Measurements from ENCODE around the gene RPLP2. TPM values are rescaled to one million over a fixed set of nuclear protein-coding genes. Genes with fewer than 3 reads are reported as not detected.

RPLP2 gene
- total RNA-seq, 1 experiment from 2014 or later = 774 TPM

- H3K9me2 ChIP-seq (replicated peaks; ENCODE audit: insufficient read depth, low read length) = no peaks in the 10 kb centered on the region
- H3K4me2 ChIP-seq (ENCODE audit: low read depth, low read length, poor library complexity, severe bottlenecking) = no peak overlapping the region
- no peaks in the 10 kb centered on the region for H3K9me3 ChIP-seq (ENCODE audit: low read length)
- 0 out of 2 replicates have a peak, but pooled peaks cover 3% of the 10 kb centered on the region for H3K36me3 ChIP-seq (ENCODE audit: insufficient read depth, low read length)
- H3K27me3 ChIP-seq (ENCODE audit: low read length) = no peaks in the 10 kb centered on the region
- H4K20me1 ChIP-seq (ENCODE audit: insufficient read depth, low read depth, low read length) = peaks cover 27% of the 10 kb centered on the region; the same call in 1 of the 2 replicates
- H3K9ac ChIP-seq (ENCODE audit: low read length) = no peak overlapping the region
- H3K27ac ChIP-seq (ENCODE audit: low read length) = no peak overlapping the region
- peaks cover 18% of the 10 kb centered on the region for H3K79me2 ChIP-seq (ENCODE audit: low read length)
- no peak overlapping the region for H2AFZ ChIP-seq (ENCODE audit: low read length)
- H3K4me3 ChIP-seq (ENCODE audit: low read length) = no peak overlapping the region
- H3K4me1 ChIP-seq (ENCODE audit: low read length) = peaks cover 24% of the 10 kb centered on the region
- DNase-seq = no peak
Observed at GRCh38 chr11:836700-837099, 26.9 kb downstream of the RPLP2 start.

GRCh38 chr11:837189-837989 is 27.6 kb downstream of the RPLP2 start:
- Histone ChIP-seq H3K79me2 (ENCODE audit: low read length) (peaks cover 24% of the 10 kb centered on the region), H3K4me1 (ENCODE audit: low read length) (peaks cover 21% of the 10 kb centered on the region), H4K20me1 (ENCODE audit: insufficient read depth, low read depth, low read length) (peaks cover 31% of the 10 kb centered on the region; the same call in 1 of the 2 replicates)

GRCh38 chr11:837990-838307 is 28.2 kb downstream of the RPLP2 start:
- H3K36me3 ChIP-seq (ENCODE audit: insufficient read depth, low read length) = 0 out of 2 replicates have a peak, but pooled peaks cover 3% of the 10 kb centered on the region
- no peak for DNase-seq
- H3K27me3 ChIP-seq (ENCODE audit: low read length) = no peaks in the 10 kb centered on the region
- H3K79me2 ChIP-seq (ENCODE audit: low read length) = peaks cover 24% of the 10 kb centered on the region
- no peak overlapping the region for H3K27ac ChIP-seq (ENCODE audit: low read length)
- H2AFZ ChIP-seq (ENCODE audit: low read length) = no peak overlapping the region
- H3K9ac ChIP-seq (ENCODE audit: low read length) = no peak overlapping the region
- no peaks in the 10 kb centered on the region for H3K9me3 ChIP-seq (ENCODE audit: low read length)
- peaks cover 31% of the 10 kb centered on the region; the same call in 1 of the 2 replicates for H4K20me1 ChIP-seq (ENCODE audit: insufficient read depth, low read depth, low read length)
- no peak overlapping the region for H3K4me2 ChIP-seq (ENCODE audit: low read depth, low read length, poor library complexity, severe bottlenecking)
- peaks cover 19% of the 10 kb centered on the region for H3K4me1 ChIP-seq (ENCODE audit: low read length)
- H3K9me2 ChIP-seq (replicated peaks; ENCODE audit: insufficient read depth, low read length) = no peaks in the 10 kb centered on the region
- no peak overlapping the region for H3K4me3 ChIP-seq (ENCODE audit: low read length)

More at GRCh38 chr11:837189-837989, 27.6 kb downstream of the RPLP2 start:
- Histone ChIP-seq H3K4me3 (ENCODE audit: low read length) (no peak overlapping the region), H3K27ac (ENCODE audit: low read length) (no peak overlapping the region), H3K9me2 (replicated peaks; ENCODE audit: insufficient read depth, low read length) (no peaks in the 10 kb centered on the region), H3K4me2 (ENCODE audit: low read depth, low read length, poor library complexity, severe bottlenecking) (no peak overlapping the region), H2AFZ (ENCODE audit: low read length) (no peak overlapping the region), H3K36me3 (ENCODE audit: insufficient read depth, low read length) (0 out of 2 replicates have a peak, but pooled peaks cover 3% of the 10 kb centered on the region), H3K9me3 (ENCODE audit: low read length) (no peaks in the 10 kb centered on the region), H3K9ac (ENCODE audit: low read length) (no peak overlapping the region), H3K27me3 (ENCODE audit: low read length) (no peaks in the 10 kb centered on the region)
- no peak for DNase-seq

- H3K27me3 ChIP-seq (ENCODE audit: low read length) = no peaks in the 10 kb centered on the region
- H4K20me1 ChIP-seq (ENCODE audit: insufficient read depth, low read depth, low read length) = peaks cover 28% of the 10 kb centered on the region; the same call in 1 of the 2 replicates
- no peak for DNase-seq
- no peak overlapping the region for H2AFZ ChIP-seq (ENCODE audit: low read length)
- H3K4me2 ChIP-seq (ENCODE audit: low read depth, low read length, poor library complexity, severe bottlenecking) = no peak overlapping the region
- H3K4me1 ChIP-seq (ENCODE audit: low read length) = peaks cover 19% of the 10 kb centered on the region
- H3K79me2 ChIP-seq (ENCODE audit: low read length) = peaks cover 24% of the 10 kb centered on the region
- H3K36me3 ChIP-seq (ENCODE audit: insufficient read depth, low read length) = 0 out of 2 replicates have a peak, but pooled peaks cover 3% of the 10 kb centered on the region
- H3K27ac ChIP-seq (ENCODE audit: low read length) = no peak overlapping the region
- H3K9me2 ChIP-seq (replicated peaks; ENCODE audit: insufficient read depth, low read length) = no peaks in the 10 kb centered on the region
- no peak overlapping the region for H3K9ac ChIP-seq (ENCODE audit: low read length)
- no peaks in the 10 kb centered on the region for H3K9me3 ChIP-seq (ENCODE audit: low read length)
- no peak overlapping the region for H3K4me3 ChIP-seq (ENCODE audit: low read length)
Observed at GRCh38 chr11:838441-839279, 28.9 kb downstream of the RPLP2 start.

- no peaks in the 10 kb centered on the region for H3K9me3 ChIP-seq (ENCODE audit: low read length)
- H3K4me2 ChIP-seq (ENCODE audit: low read depth, low read length, poor library complexity, severe bottlenecking) = no peak overlapping the region
- no peak overlapping the region for H2AFZ ChIP-seq (ENCODE audit: low read length)
- peaks cover 26% of the 10 kb centered on the region; the same call in 1 of the 2 replicates for H4K20me1 ChIP-seq (ENCODE audit: insufficient read depth, low read depth, low read length)
- no peak overlapping the region for H3K27ac ChIP-seq (ENCODE audit: low read length)
- no peak for DNase-seq
- no peak overlapping the region for H3K4me3 ChIP-seq (ENCODE audit: low read length)
- no peaks in the 10 kb centered on the region for H3K9me2 ChIP-seq (replicated peaks; ENCODE audit: insufficient read depth, low read length)
- no peaks in the 10 kb centered on the region for H3K27me3 ChIP-seq (ENCODE audit: low read length)
- H3K4me1 ChIP-seq (ENCODE audit: low read length) = peaks cover 23% of the 10 kb centered on the region
- H3K9ac ChIP-seq (ENCODE audit: low read length) = no peak overlapping the region
- H3K36me3 ChIP-seq (ENCODE audit: insufficient read depth, low read length) = 0 out of 2 replicates have a peak, but pooled peaks cover 3% of the 10 kb centered on the region
- H3K79me2 ChIP-seq (ENCODE audit: low read length) = peaks cover 24% of the 10 kb centered on the region
Observed at GRCh38 chr11:839280-839623, 29.5 kb downstream of the RPLP2 start.

- peaks cover 24% of the 10 kb centered on the region for H3K4me1 ChIP-seq (ENCODE audit: low read length)
- no peaks in the 10 kb centered on the region for H3K9me2 ChIP-seq (replicated peaks; ENCODE audit: insufficient read depth, low read length)
- no peaks in the 10 kb centered on the region for H3K9me3 ChIP-seq (ENCODE audit: low read length)
- no peak overlapping the region for H2AFZ ChIP-seq (ENCODE audit: low read length)
- H3K4me3 ChIP-seq (ENCODE audit: low read length) = no peak overlapping the region
- no peak overlapping the region for H3K9ac ChIP-seq (ENCODE audit: low read length)
- no peak overlapping the region for H3K27ac ChIP-seq (ENCODE audit: low read length)
- peaks cover 19% of the 10 kb centered on the region; the same call in 1 of the 2 replicates for H4K20me1 ChIP-seq (ENCODE audit: insufficient read depth, low read depth, low read length)
- 0 out of 2 replicates have a peak, but pooled peaks cover 3% of the 10 kb centered on the region for H3K36me3 ChIP-seq (ENCODE audit: insufficient read depth, low read length)
- H3K4me2 ChIP-seq (ENCODE audit: low read depth, low read length, poor library complexity, severe bottlenecking) = peak overlapping the region; percentile 85
- no peaks in the 10 kb centered on the region for H3K27me3 ChIP-seq (ENCODE audit: low read length)
- H3K79me2 ChIP-seq (ENCODE audit: low read length) = peaks cover 24% of the 10 kb centered on the region
- no peak for DNase-seq
Observed at GRCh38 chr11:839875-840617, 30.3 kb downstream of the RPLP2 start.

GRCh38 chr11:841981-842369 is 32.2 kb downstream of the RPLP2 start:
- Histone ChIP-seq H3K4me3 (ENCODE audit: low read length) (peak overlapping the region; percentile 99), H3K9me3 (ENCODE audit: low read length) (no peaks in the 10 kb centered on the region), H3K9me2 (replicated peaks; ENCODE audit: insufficient read depth, low read length) (no peaks in the 10 kb centered on the region), H3K4me2 (ENCODE audit: low read depth, low read length, poor library complexity, severe bottlenecking) (peak overlapping the region; percentile 85), H3K9ac (ENCODE audit: low read length) (peak overlapping the region; percentile 99), H3K27ac (ENCODE audit: low read length) (peak overlapping the region; percentile 65; the same call in 1 of the 2 replicates), H2AFZ (ENCODE audit: low read length) (no peak overlapping the region), H4K20me1 (ENCODE audit: insufficient read depth, low read depth, low read length) (peaks cover 31% of the 10 kb centered on the region; the same call in 1 of the 2 replicates), H3K79me2 (ENCODE audit: low read length) (peaks cover 24% of the 10 kb centered on the region), H3K27me3 (ENCODE audit: low read length) (no peaks in the 10 kb centered on the region), H3K4me1 (ENCODE audit: low read length) (peaks cover 24% of the 10 kb centered on the region), H3K36me3 (ENCODE audit: insufficient read depth, low read length) (0 out of 2 replicates have a peak, but pooled peaks cover 3% of the 10 kb centered on the region)
- no peak for DNase-seq
